T-cell (primary cell): ENCODE measurements around the gene CPPED1. TPM values are rescaled to one million over a fixed set of nuclear protein-coding genes. Genes with fewer than 3 reads are reported as not detected.

Experiments used
- ATAC-seq, 4 experiments: fragments of 200-7000 bp in 3 of 4; fragments of 150-1000 bp in 1 of 4; cut with Tn5 transposase; replicated peaks in 1 of 4; 1 replicate in 3 of 4; 2 replicates in 1 of 4; pipeline ENCODE4 v1.10.0; 2021; ENCODE audit warnings: moderate library complexity in 3 of 4, mild to moderate bottlenecking in 2 of 4, moderate number of reproducible peaks in 1 of 4
- CTCF ChIA-PET, 2 donors: fragments of 300-600 bp; sonication (Branson Sonifier 250); formaldehyde crosslinking; loops; one replicate each; lab custom pipeline; 2022; ENCODE audit warnings: antibody characterized with exemption in 2 of 2; lab: Charles Lee
- POLR2A ChIA-PET, 2 donors: fragments of 300-600 bp; sonication (Branson Sonifier 250); formaldehyde crosslinking; loops; one replicate each; lab custom pipeline; 2022; ENCODE audit warnings: antibody characterized with exemption in 2 of 2; lab: Charles Lee
- DNase-seq, 35 experiments: peaks; one replicate each; pipeline versions ENCODE4 v3.0.0 to v3.0.0-alpha.2; 2013 to 2023
- H3K27ac ChIP-seq: one replicate; pipeline ENCODE4 v1.5.1; 2013; ENCODE audit warnings: low read length
- H3K27me3 ChIP-seq, 2 experiments: replicated peaks in 1 of 2; 1 replicate in 1 of 2; 2 replicates in 1 of 2; pipeline versions ENCODE4 v1.6.1 to v1.7.0; 2013; ENCODE audit warnings: low read length in 1 of 2, mixed read lengths in 1 of 2; ENCODE audit not compliant: control insufficient read depth in 2 of 2, insufficient read depth in 2 of 2; ENCODE audit errors: extremely low read depth in 1 of 2
- H3K36me3 ChIP-seq, 2 donors: 1 replicate in 1 of 2; 2 replicates in 1 of 2; pipeline versions ENCODE4 v1.6.1 to v1.7.0; 2013; ENCODE audit warnings: low read length in 1 of 2; ENCODE audit not compliant: control insufficient read depth in 2 of 2, insufficient read depth in 1 of 2; ENCODE audit errors: extremely low read depth in 1 of 2
- H3K4me1 ChIP-seq, 2 experiments: 1 replicate in 1 of 2; 2 replicates in 1 of 2; pipeline versions ENCODE4 v1.6.1 to v1.7.0; 2013; ENCODE audit warnings: low read length in 2 of 2, mixed read lengths in 1 of 2; ENCODE audit not compliant: insufficient read depth in 2 of 2, control insufficient read depth in 1 of 2; ENCODE audit errors: extremely low read depth in 1 of 2
- H3K4me3 ChIP-seq, 2 donors: 1 replicate in 1 of 2; 2 replicates in 1 of 2; pipeline versions ENCODE4 v1.5.1 to v1.7.0; 2013; ENCODE audit warnings: mild to moderate bottlenecking in 2 of 2, low read length in 1 of 2, moderate library complexity in 1 of 2; ENCODE audit not compliant: control insufficient read depth in 1 of 2; ENCODE audit errors: extremely low read depth in 1 of 2
- H3K9me3 ChIP-seq: 2 replicates; pipeline ENCODE4 v1.7.0; 2013
- H3K27ac Mint-ChIP-seq, 2 donors: one replicate each; pipeline ENCODE4 v1.8.0; 2020 to 2021; ENCODE audit warnings: mild to moderate bottlenecking in 2 of 2, mixed read lengths in 2 of 2
- H3K27me3 Mint-ChIP-seq, 2 donors: one replicate each; pipeline ENCODE4 v1.8.0; 2021 to 2022; ENCODE audit warnings: mixed read lengths in 2 of 2
- H3K36me3 Mint-ChIP-seq: one replicate; pipeline ENCODE4 v1.8.0; 2021; ENCODE audit warnings: mixed read lengths
- H3K4me1 Mint-ChIP-seq, 3 donors: one replicate each; pipeline ENCODE4 v1.8.0; 2020 to 2022; ENCODE audit warnings: mixed read lengths in 3 of 3, mild to moderate bottlenecking in 1 of 3
- H3K4me3 Mint-ChIP-seq, 3 donors: one replicate each; pipeline ENCODE4 v1.8.0; 2020 to 2022; ENCODE audit warnings: mild to moderate bottlenecking in 3 of 3, mixed read lengths in 3 of 3, moderate library complexity in 3 of 3
- H3K9me3 Mint-ChIP-seq, 3 donors: one replicate each; pipeline ENCODE4 v1.8.0; 2020 to 2022; ENCODE audit warnings: mixed read lengths in 3 of 3
- WGBS: methylation state at CpG from one replicate; pipeline ENCODE4 v1.1.5; 2013; ENCODE audit warnings: missing lambda C conversion rate; ENCODE audit not compliant: insufficient coverage; 5-methylcytosine and 5-hydroxymethylcytosine counted together
- total RNA-seq, 35 experiments: library from RNA in 6 of 35; stranded (reverse) in 6 of 35; fragments of 120-200 nt in 1 of 35; gene quantifications; one replicate each; pipeline versions ENCODE4 v1.2.1 to v1.2.4 and lab custom pipeline; 2013 to 2026

The CPPED1 gene
- total RNA-seq, 5 donors from 2014 or later (not counting 1 experiment from before 2014, with no cell fraction given): 2.9 to 9.2 (median 7.5) TPM

DNA sequence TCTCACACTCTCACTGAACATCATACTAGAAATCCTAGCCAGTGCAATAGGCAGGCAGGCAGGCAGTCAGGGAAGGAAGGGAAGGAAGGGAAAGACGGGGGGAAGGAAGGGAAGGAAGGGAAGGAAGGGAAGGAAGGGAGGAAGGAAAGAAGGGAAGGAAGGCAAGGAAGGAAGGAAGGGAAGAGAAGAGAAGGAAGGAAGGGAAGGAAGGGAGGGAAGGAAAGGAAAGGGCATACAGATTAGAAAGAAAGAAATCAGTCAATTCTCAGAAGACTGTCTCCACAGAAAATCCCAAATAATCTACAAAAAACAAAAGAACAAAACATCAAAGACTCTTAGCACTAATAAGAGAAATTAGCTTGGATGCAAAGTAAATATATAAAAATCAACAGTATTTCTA is 93.9 kb downstream of the CPPED1 start:
- Histone ChIP-seq H3K36me3 (no peaks in the 10 kb centered on the region), H3K4me1 (no peaks in the 10 kb centered on the region), H3K9me3 (no peaks in the 10 kb centered on the region), H3K27me3 (no peaks in the 10 kb centered on the region), H3K4me3 (no peak overlapping the region), H3K27ac (no peak overlapping the region)
- H3K4me3 Mint-ChIP-seq: no peak overlapping the region
- ATAC-seq (no peak), DNase-seq (no peak)
- CTCF ChIA-PET: no interaction called here
- H3K27me3 Mint-ChIP-seq: no peaks in the 10 kb centered on the region
- no peak overlapping the region for H3K27ac Mint-ChIP-seq
- 86% methylated on average over 1 of the region's 1 CpG for WGBS
- POLR2A ChIA-PET: no interaction called here
- H3K4me1 Mint-ChIP-seq: no peaks in the 10 kb centered on the region
- H3K9me3 Mint-ChIP-seq: peaks cover 0 to 7% (median 7%) of the 10 kb centered on the region in 3 donors
- H3K36me3 Mint-ChIP-seq: peaks cover 11% of the 10 kb centered on the region

GRCh38 chr16:12708266-12708665 is 95.4 kb downstream of the CPPED1 start:
- no peaks in the 10 kb centered on the region for H3K4me1 Mint-ChIP-seq
- WGBS: no CpG with 5 or more reads among the region's 3 CpGs
- peaks cover 23% of the 10 kb centered on the region for H3K36me3 Mint-ChIP-seq
- no peaks in the 10 kb centered on the region for H3K9me3 ChIP-seq
- no peaks in the 10 kb centered on the region for H3K27me3 ChIP-seq
- CTCF ChIA-PET: no interaction called here
- no peak overlapping the region for H3K27ac ChIP-seq
- ATAC-seq (no peak), DNase-seq (no peak)
- H3K4me1 ChIP-seq: no peaks in the 10 kb centered on the region
- no peak overlapping the region for H3K4me3 Mint-ChIP-seq
- POLR2A ChIA-PET: no interaction called here
- no peak overlapping the region for H3K27ac Mint-ChIP-seq
- no peaks in the 10 kb centered on the region for H3K27me3 Mint-ChIP-seq
- H3K9me3 Mint-ChIP-seq: peaks cover 0 to 6% (median 0%) of the 10 kb centered on the region in 3 donors
- no peak overlapping the region for H3K4me3 ChIP-seq
- H3K36me3 ChIP-seq: no peaks in the 10 kb centered on the region

- Histone ChIP-seq H3K9me3 (no peaks in the 10 kb centered on the region), H3K4me1 (no peaks in the 10 kb centered on the region), H3K4me3 (no peak overlapping the region), H3K27me3 (no peaks in the 10 kb centered on the region), H3K27ac (no peak overlapping the region), H3K36me3 (no peaks in the 10 kb centered on the region)
- ChIA-PET CTCF (interaction anchor here (0.6 kb wide), 2 partner anchors 17 to 96 kb away, joined by 3 to 5 read pairs; no protein-coding TSS in a partner anchor), POLR2A (no interaction called here)
- peaks cover 34% of the 10 kb centered on the region for H3K36me3 Mint-ChIP-seq
- no peak for DNase-seq
- 93% methylated on average over 3 of the region's 6 CpGs for WGBS
- ATAC-seq: no peak
- H3K4me1 Mint-ChIP-seq: no peaks in the 10 kb centered on the region
- no peak overlapping the region for H3K4me3 Mint-ChIP-seq
- no peak overlapping the region for H3K27ac Mint-ChIP-seq
- H3K9me3 Mint-ChIP-seq: peaks cover 0 to 6% (median 0%) of the 10 kb centered on the region in 3 donors
- H3K27me3 Mint-ChIP-seq: no peaks in the 10 kb centered on the region
These were observed 97.1 kb downstream of the CPPED1 start for GRCh38 chr16:12706628-12707027.

- no peak overlapping the region for H3K4me3 Mint-ChIP-seq
- DNase-seq: no peak
- no peaks in the 10 kb centered on the region for H3K9me3 ChIP-seq
- no peaks in the 10 kb centered on the region for H3K4me1 ChIP-seq
- no peaks in the 10 kb centered on the region for H3K36me3 ChIP-seq
- ATAC-seq: no peak
- H3K4me3 ChIP-seq: no peak overlapping the region
- H3K27ac Mint-ChIP-seq: no peak overlapping the region
- no peak overlapping the region for H3K27ac ChIP-seq
- H3K27me3 ChIP-seq: no peaks in the 10 kb centered on the region
- H3K4me1 Mint-ChIP-seq: no peaks in the 10 kb centered on the region
- H3K36me3 Mint-ChIP-seq: peaks cover 38% of the 10 kb centered on the region
- POLR2A ChIA-PET: no interaction called here
- CTCF ChIA-PET: no interaction called here
- no peaks in the 10 kb centered on the region for H3K27me3 Mint-ChIP-seq
- 96% methylated on average over 25 of the region's 31 CpGs for WGBS
- H3K9me3 Mint-ChIP-seq: no peaks in the 10 kb centered on the region
These were observed 99.1 kb downstream of the CPPED1 start for GRCh38 chr16:12704492-12705111.

- no peak overlapping the region for H3K27ac Mint-ChIP-seq
- CTCF ChIA-PET: no interaction called here
- H3K9me3 Mint-ChIP-seq: no peaks in the 10 kb centered on the region
- ATAC-seq: no peak
- Histone ChIP-seq H3K27ac (no peak overlapping the region), H3K27me3 (no peaks in the 10 kb centered on the region), H3K36me3 (no peaks in the 10 kb centered on the region), H3K9me3 (no peaks in the 10 kb centered on the region), H3K4me3 (no peak overlapping the region), H3K4me1 (no peaks in the 10 kb centered on the region)
- peaks cover 38% of the 10 kb centered on the region for H3K36me3 Mint-ChIP-seq
- no peak for DNase-seq
- POLR2A ChIA-PET: no interaction called here
- no peaks in the 10 kb centered on the region for H3K27me3 Mint-ChIP-seq
- no peak overlapping the region for H3K4me3 Mint-ChIP-seq
- no peaks in the 10 kb centered on the region for H3K4me1 Mint-ChIP-seq
- 90% methylated on average over 5 of the region's 5 CpGs for WGBS
These were observed 99.8 kb downstream of the CPPED1 start for GRCh38 chr16:12703935-12704334.

DNA sequence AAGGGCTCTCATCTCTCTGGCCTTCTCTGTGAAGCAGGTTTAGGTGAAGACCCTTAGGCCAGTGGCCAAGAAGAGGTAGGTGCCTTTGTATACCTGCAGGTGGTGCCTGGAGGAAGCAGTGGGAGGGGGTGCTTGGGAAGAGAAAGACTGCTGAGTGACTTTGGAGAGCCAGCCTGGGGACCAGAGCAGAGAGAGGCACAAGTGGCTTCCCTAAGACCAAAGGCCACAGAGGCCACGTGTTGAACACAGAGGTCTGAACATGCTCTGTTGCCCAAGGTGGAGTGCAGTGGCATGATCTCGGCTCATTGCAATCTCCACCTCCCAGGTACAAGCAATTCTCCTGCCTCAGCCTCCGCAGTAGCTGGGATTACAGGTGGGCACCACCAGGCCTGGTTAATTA is 103.5 kb downstream of the CPPED1 start:
- Mint-ChIP-seq H3K9me3 (no peaks in the 10 kb centered on the region), H3K4me3 (no peak overlapping the region), H3K27me3 (no peaks in the 10 kb centered on the region), H3K36me3 (peaks cover 50% of the 10 kb centered on the region), H3K27ac (no peak overlapping the region), H3K4me1 (no peaks in the 10 kb centered on the region)
- POLR2A ChIA-PET: no interaction called here
- CTCF ChIA-PET: no interaction called here
- Histone ChIP-seq H3K36me3 (no peaks in the 10 kb centered on the region), H3K4me1 (no peaks in the 10 kb centered on the region), H3K9me3 (no peaks in the 10 kb centered on the region), H3K27me3 (no peaks in the 10 kb centered on the region), H3K4me3 (no peak overlapping the region), H3K27ac (no peak overlapping the region)
- DNase-seq (no peak), ATAC-seq (no peak)
- WGBS: 93% methylated on average over 3 of the region's 3 CpGs
